BE2C (cell line): ENCODE data around the gene USP25.

Experiments
- DNase-seq: peaks from one replicate; pipeline ENCODE4 v3.0.0-alpha.2; 2020
- H3K27me3 ChIP-seq: fragments of 250-450 bp; sonication (Bioruptor Pico); 2 replicates; pipeline ENCODE4 v1.5.1; 2020; ENCODE audit warnings: mild to moderate bottlenecking
- H3K36me3 ChIP-seq: fragments of 250-450 bp; sonication (Bioruptor Pico); 2 replicates; pipeline ENCODE4 v1.5.1; 2020; ENCODE audit warnings: mild to moderate bottlenecking
- H3K4me1 ChIP-seq: fragments of 250-450 bp; sonication (Bioruptor Pico); 2 replicates; pipeline ENCODE4 v1.5.1; 2020
- H3K4me3 ChIP-seq: 2 replicates; pipeline ENCODE4 v1.5.1; 2011; ENCODE audit warnings: low read depth, low read length
- H3K9me3 ChIP-seq: fragments of 250-450 bp; sonication (Bioruptor Pico); 2 replicates; pipeline ENCODE4 v1.5.1; 2020
- CTCF ChIP-seq: IDR thresholded peaks from 2 replicates; pipeline ENCODE4 v1.5.1; 2012; ENCODE audit warnings: mild to moderate bottlenecking, low read depth, low read length

Gene USP25

GRCh38 chr21:15852146-15852545, 122.4 kb downstream of the USP25 start:
- H3K36me3 ChIP-seq = no peaks in the 10 kb centered on the region
- H3K4me3 ChIP-seq = no peak overlapping the region
- no peaks in the 10 kb centered on the region for H3K27me3 ChIP-seq
- no peaks in the 10 kb centered on the region for H3K4me1 ChIP-seq
- TF ChIP-seq CTCF = no peak
- DNase-seq = no peak
- no peaks in the 10 kb centered on the region for H3K9me3 ChIP-seq

GRCh38 chr21:15853126-15853525, 123.3 kb downstream of the USP25 start:
- Histone ChIP-seq H3K4me3 (no peak overlapping the region), H3K27me3 (no peaks in the 10 kb centered on the region), H3K36me3 (no peaks in the 10 kb centered on the region), H3K9me3 (no peaks in the 10 kb centered on the region), H3K4me1 (no peaks in the 10 kb centered on the region)
- no peak for DNase-seq
- TF ChIP-seq CTCF = no peak

- Histone ChIP-seq H3K27me3 (no peaks in the 10 kb centered on the region), H3K36me3 (no peaks in the 10 kb centered on the region), H3K9me3 (no peaks in the 10 kb centered on the region), H3K4me3 (no peak overlapping the region), H3K4me1 (no peaks in the 10 kb centered on the region)
- no peak for DNase-seq
- no peak for TF ChIP-seq CTCF
Measured at GRCh38 chr21:15856813-15857212, 127.0 kb downstream of the USP25 start.

GRCh38 chr21:15857740-15858139, 128.0 kb downstream of the USP25 start:
- no peak for TF ChIP-seq CTCF
- DNase-seq = no peak
- no peaks in the 10 kb centered on the region for H3K36me3 ChIP-seq
- no peak overlapping the region for H3K4me3 ChIP-seq
- no peaks in the 10 kb centered on the region for H3K27me3 ChIP-seq
- H3K4me1 ChIP-seq = no peaks in the 10 kb centered on the region
- H3K9me3 ChIP-seq = no peaks in the 10 kb centered on the region

GRCh38 chr21:15860541-15860940, 130.8 kb downstream of the USP25 start:
- Histone ChIP-seq H3K27me3 (no peaks in the 10 kb centered on the region), H3K36me3 (no peaks in the 10 kb centered on the region), H3K4me1 (no peaks in the 10 kb centered on the region), H3K4me3 (no peak overlapping the region), H3K9me3 (no peaks in the 10 kb centered on the region)
- TF ChIP-seq CTCF = no peak
- no peak for DNase-seq

- no peak for TF ChIP-seq CTCF
- no peak for DNase-seq
- Histone ChIP-seq H3K9me3 (no peaks in the 10 kb centered on the region), H3K4me1 (no peaks in the 10 kb centered on the region), H3K27me3 (no peaks in the 10 kb centered on the region), H3K4me3 (no peak overlapping the region), H3K36me3 (no peaks in the 10 kb centered on the region)
Measured at GRCh38 chr21:15868940-15869339, 139.2 kb downstream of the USP25 start.
